Activated T-helper 1 cell treated with anti-CD3 and anti-CD28 coated beads, Interleukin-2, amount 50 U/mL, for 16 hours (primary cell): ENCODE results near the gene HDGFL2.
"Not testable (repeated sequence)": the region's sequence is repeated elsewhere in the genome, so short reads cannot be mapped to it uniquely, and the experiment has no call there.

Experiments used
- DNase-seq, 2 donors: peaks; one replicate each; pipeline ENCODE4 v3.0.0-alpha.2; 2020; ENCODE audit warnings: low read depth in 1 of 2, low spot score in 1 of 2

Gene HDGFL2

GRCh38 chr19:4511300-4512054 is 39.4 kb downstream of the HDGFL2 start:
- no peak for DNase-seq

- no peak for DNase-seq
These were observed 40.0 kb downstream of the HDGFL2 start for GRCh38 chr19:4512070-4512469.

- DNase-seq = no peak
These were observed 41.2 kb downstream of the HDGFL2 start for GRCh38 chr19:4513248-4513647.

GRCh38 chr19:4515732-4516131 is 43.6 kb downstream of the HDGFL2 start:
- DNase-seq = no peak

- no peak for DNase-seq
These were observed 44.3 kb downstream of the HDGFL2 start for GRCh38 chr19:4516199-4516938.

GRCh38 chr19:4516939-4517300 is 44.8 kb downstream of the HDGFL2 start:
- no peak for DNase-seq

- no peak for DNase-seq
These were observed 45.5 kb downstream of the HDGFL2 start for GRCh38 chr19:4517451-4518057.

- no peak for DNase-seq
These were observed 46.5 kb downstream of the HDGFL2 start, which contains the start of gene PLIN4 for GRCh38 chr19:4518345-4519171. TSS of gene PLIN4 (minus strand) at chr19:4518486. CDS start at chr19:4518272, 214 bp downstream.

- DNase-seq = no peak
These were observed 47.0 kb downstream of the HDGFL2 start for GRCh38 chr19:4519172-4519496.

- no peak for DNase-seq
These were observed 47.6 kb downstream of the HDGFL2 start for GRCh38 chr19:4519521-4520277.

- no peak for DNase-seq
These were observed 49.2 kb downstream of the HDGFL2 start for GRCh38 chr19:4521170-4521887.

GRCh38 chr19:4521888-4522242 is 49.8 kb downstream of the HDGFL2 start:
- DNase-seq = no peak

GRCh38 chr19:4522291-4523002 is 50.4 kb downstream of the HDGFL2 start:
- no peak for DNase-seq

- DNase-seq = no peak
These were observed 51.4 kb downstream of the HDGFL2 start for GRCh38 chr19:4523306-4524110.

- DNase-seq = peak; percentile 46 to 56
These were observed 52.9 kb downstream of the HDGFL2 start for GRCh38 chr19:4524808-4525562.

GRCh38 chr19:4525563-4526002 is 53.5 kb downstream of the HDGFL2 start:
- no peak for DNase-seq

- DNase-seq = not testable (repeated sequence)
These were observed 55.3 kb downstream of the HDGFL2 start for GRCh38 chr19:4527377-4527776.

- DNase-seq = no peak
These were observed 56.7 kb downstream of the HDGFL2 start for GRCh38 chr19:4528843-4529242.
